Measurements from ENCODE around the gene PPP1R3G. TPM values are rescaled to one million over a fixed set of nuclear protein-coding genes. Genes with fewer than 3 reads are reported as not detected.
"Not testable (repeated sequence)": the region's sequence is repeated elsewhere in the genome, so short reads cannot be mapped to it uniquely, and the experiment has no call there.

The PPP1R3G gene
- total RNA-seq, 2 donors from 2014 or later: not detected

DNA sequence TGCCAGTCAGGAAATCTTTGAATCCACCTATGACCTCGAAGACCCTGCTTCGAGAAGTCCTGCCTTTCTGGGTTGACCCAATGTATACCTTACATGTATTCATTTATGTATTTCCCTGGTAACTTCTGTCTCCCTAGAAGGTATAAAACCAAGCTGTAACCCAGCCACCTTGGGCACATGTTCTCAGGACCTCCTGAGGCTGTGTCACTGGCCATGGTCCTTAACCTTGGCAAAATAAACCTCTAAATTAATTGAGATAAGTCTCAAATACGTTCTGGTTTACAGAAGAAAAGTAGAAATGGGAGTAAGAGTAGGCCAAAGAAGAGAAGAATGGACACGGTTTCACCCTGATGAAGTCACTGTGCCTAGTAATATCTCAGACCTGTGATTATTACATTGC lies 30.0 kb upstream of the PPP1R3G start:
- Histone ChIP-seq H3K9me3 (ENCODE audit: control insufficient read depth, low read length) (peaks cover 17% of the 10 kb centered on the region), H3K4me3 (ENCODE audit: low read length) (no peak overlapping the region), H3K9ac (ENCODE audit: extremely low read depth, low read length, poor library complexity, severe bottlenecking) (no peak overlapping the region), H3K4me1 (ENCODE audit: control insufficient read depth, insufficient read depth, low read length) (no peaks in the 10 kb centered on the region), H3K27ac (ENCODE audit: low read depth, low read length) (no peak overlapping the region), H3K36me3 (ENCODE audit: control insufficient read depth, insufficient read depth, low read length) (no peaks in the 10 kb centered on the region), H3K27me3 (ENCODE audit: control insufficient read depth, insufficient read depth, low read length, poor library complexity, severe bottlenecking) (no peaks in the 10 kb centered on the region)
- H3K36me3 Mint-ChIP-seq (ENCODE audit: low read depth): no peaks in the 10 kb centered on the region
- H3K9me3 Mint-ChIP-seq: peaks cover 17% of the 10 kb centered on the region
- no peak overlapping the region for H3K4me3 Mint-ChIP-seq
- 87 to 94% methylated on average over 3 to 4 of the region's 4 CpGs for WGBS, 2 experiments (ENCODE audit: insufficient coverage in 1 of 2, insufficient read length in 1 of 2)
- no peak overlapping the region for H3K27ac Mint-ChIP-seq
- no peaks in the 10 kb centered on the region for H3K4me1 Mint-ChIP-seq
- no peaks in the 10 kb centered on the region for H3K27me3 Mint-ChIP-seq (ENCODE audit: insufficient read depth)
- no peak for TF ChIP-seq CTCF (conservative IDR thresholded peaks at IDR 0.05)
- DNase-seq: no peak

GRCh38 chr6:5058254-5058653 lies 26.9 kb upstream of the PPP1R3G start:
- no peak overlapping the region for H3K4me3 Mint-ChIP-seq
- no peaks in the 10 kb centered on the region for H3K4me1 Mint-ChIP-seq
- no peak overlapping the region for H3K4me3 ChIP-seq (ENCODE audit: low read length)
- no peak overlapping the region for H3K27ac Mint-ChIP-seq
- WGBS, 2 experiments (ENCODE audit: insufficient coverage in 1 of 2, insufficient read length in 1 of 2): 84 to 93% methylated on average over 3 to 8 of the region's 8 CpGs
- H3K36me3 ChIP-seq (ENCODE audit: control insufficient read depth, insufficient read depth, low read length): no peaks in the 10 kb centered on the region
- no peak overlapping the region for H3K9ac ChIP-seq (ENCODE audit: extremely low read depth, low read length, poor library complexity, severe bottlenecking)
- TF ChIP-seq CTCF (conservative IDR thresholded peaks at IDR 0.05): no peak
- H3K9me3 Mint-ChIP-seq: peaks cover 2% of the 10 kb centered on the region
- peaks cover 5% of the 10 kb centered on the region for H3K9me3 ChIP-seq (ENCODE audit: control insufficient read depth, low read length)
- H3K36me3 Mint-ChIP-seq (ENCODE audit: low read depth): no peaks in the 10 kb centered on the region
- no peak for DNase-seq
- H3K27me3 ChIP-seq (ENCODE audit: control insufficient read depth, insufficient read depth, low read length, poor library complexity, severe bottlenecking): no peaks in the 10 kb centered on the region
- H3K27ac ChIP-seq (ENCODE audit: low read depth, low read length): no peak overlapping the region
- no peaks in the 10 kb centered on the region for H3K4me1 ChIP-seq (ENCODE audit: control insufficient read depth, insufficient read depth, low read length)
- H3K27me3 Mint-ChIP-seq (ENCODE audit: insufficient read depth): no peaks in the 10 kb centered on the region

- no peak for DNase-seq
- Histone ChIP-seq H3K27me3 (ENCODE audit: control insufficient read depth, insufficient read depth, low read length, poor library complexity, severe bottlenecking) (no peaks in the 10 kb centered on the region), H3K36me3 (ENCODE audit: control insufficient read depth, insufficient read depth, low read length) (no peaks in the 10 kb centered on the region), H3K27ac (ENCODE audit: low read depth, low read length) (no peak overlapping the region), H3K9ac (ENCODE audit: extremely low read depth, low read length, poor library complexity, severe bottlenecking) (no peak overlapping the region), H3K4me1 (ENCODE audit: control insufficient read depth, insufficient read depth, low read length) (no peaks in the 10 kb centered on the region), H3K9me3 (ENCODE audit: control insufficient read depth, low read length) (peaks cover 5% of the 10 kb centered on the region), H3K4me3 (ENCODE audit: low read length) (no peak overlapping the region)
- TF ChIP-seq CTCF (conservative IDR thresholded peaks at IDR 0.05): no peak
- no peak overlapping the region for H3K4me3 Mint-ChIP-seq
- WGBS, 2 experiments (ENCODE audit: insufficient coverage in 1 of 2, insufficient read length in 1 of 2): 94 to 97% methylated on average over 8 to 11 of the region's 11 CpGs
- peaks cover 2% of the 10 kb centered on the region for H3K9me3 Mint-ChIP-seq
- no peaks in the 10 kb centered on the region for H3K36me3 Mint-ChIP-seq (ENCODE audit: low read depth)
- H3K27ac Mint-ChIP-seq: no peak overlapping the region
- no peaks in the 10 kb centered on the region for H3K27me3 Mint-ChIP-seq (ENCODE audit: insufficient read depth)
- H3K4me1 Mint-ChIP-seq: no peaks in the 10 kb centered on the region
Measured at GRCh38 chr6:5059036-5059896, 25.9 kb upstream of the PPP1R3G start.

DNA sequence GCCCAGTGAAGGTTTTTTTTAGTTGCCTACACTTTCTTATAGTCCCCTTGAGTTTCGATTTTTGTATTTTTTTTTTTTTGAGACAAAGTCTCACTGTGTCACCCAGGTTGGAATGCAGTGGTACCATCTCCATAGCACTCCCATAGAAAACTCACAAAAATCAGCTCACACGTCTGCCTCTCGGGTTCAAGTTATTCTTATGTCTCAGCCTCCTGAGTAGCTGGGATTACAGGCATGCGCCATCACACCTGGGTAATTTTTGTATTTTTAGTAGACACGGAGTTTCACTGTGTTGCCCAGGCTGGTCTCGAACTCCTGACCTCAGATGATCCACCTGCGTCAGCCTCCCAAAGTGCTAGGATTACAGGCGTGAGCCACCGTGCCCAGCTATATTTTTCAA lies 24.7 kb upstream of the PPP1R3G start:
- H3K36me3 Mint-ChIP-seq (ENCODE audit: low read depth); H3K4me3 ChIP-seq (ENCODE audit: low read length); H3K4me1 ChIP-seq (ENCODE audit: control insufficient read depth, insufficient read depth, low read length); H3K27ac ChIP-seq (ENCODE audit: low read depth, low read length); H3K27me3 ChIP-seq (ENCODE audit: control insufficient read depth, insufficient read depth, low read length, poor library complexity, severe bottlenecking); H3K36me3 ChIP-seq (ENCODE audit: control insufficient read depth, insufficient read depth, low read length); H3K27ac Mint-ChIP-seq; H3K9me3 Mint-ChIP-seq; H3K4me3 Mint-ChIP-seq; DNase-seq; H3K4me1 Mint-ChIP-seq; H3K9me3 ChIP-seq (ENCODE audit: control insufficient read depth, low read length); H3K9ac ChIP-seq (ENCODE audit: extremely low read depth, low read length, poor library complexity, severe bottlenecking); H3K27me3 Mint-ChIP-seq (ENCODE audit: insufficient read depth): not testable (repeated sequence)
- WGBS, 2 experiments (ENCODE audit: insufficient coverage in 1 of 2, insufficient read length in 1 of 2): 92 to 95% methylated on average over 7 to 9 of the region's 9 CpGs
